Upper lobe of left lung (tissue), 4 donors: ENCODE measurements around the gene TRPM6.

Experiments used
- POLR2A ChIP-seq, 4 donors: fragments of 450-650 bp; IDR thresholded peaks; one replicate each; pipeline ENCODE4 v1.5.1; 2016 to 2017; ENCODE audit warnings: antibody characterized with exemption in 4 of 4, mild to moderate bottlenecking in 2 of 4
- TF ChIP-seq, protein P1 (sequence below), 6 experiments: fragments of 450-650 bp in 4 of 6; fragments of 200-600 bp in 2 of 6; sonication (generic) in 2 of 6; IDR thresholded peaks; one replicate each; pipeline ENCODE4 v1.5.1; 2016 to 2019; ENCODE audit warnings: antibody characterized with exemption in 6 of 6

DNA sequence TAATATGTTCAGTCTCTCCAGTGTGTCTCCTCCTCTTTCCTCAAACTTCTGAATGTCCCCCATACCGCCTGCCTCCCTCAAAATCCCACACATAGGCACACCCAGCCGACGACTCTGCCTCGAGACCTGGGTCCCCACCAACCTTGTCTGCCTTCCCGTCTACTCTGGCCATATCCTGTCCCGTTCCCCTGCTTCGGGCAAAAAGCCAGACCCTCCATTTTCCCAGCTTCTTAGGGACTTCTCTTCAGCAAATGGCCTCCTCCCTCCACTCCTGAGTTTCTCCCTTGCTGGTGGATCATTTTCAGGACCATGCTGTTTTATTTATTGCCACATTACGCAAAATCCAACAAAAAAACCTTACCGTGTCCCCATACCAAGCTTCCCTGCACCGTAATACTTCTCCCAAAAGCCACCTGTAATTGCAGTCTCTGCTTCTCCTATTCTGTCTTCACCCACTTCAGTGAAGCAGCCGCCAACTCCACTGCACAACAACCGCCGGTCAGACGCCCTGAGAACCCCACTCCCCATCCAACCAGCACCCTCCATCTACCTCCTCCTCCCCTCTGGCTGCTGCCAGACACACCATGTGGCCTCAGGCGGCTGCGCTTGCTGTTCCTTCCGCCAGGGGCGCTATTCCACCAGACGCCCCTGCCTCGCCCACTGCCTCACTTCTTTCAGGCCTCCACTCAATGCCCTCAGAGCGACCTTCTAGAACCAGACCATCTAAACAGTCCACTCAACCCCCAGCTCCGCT, 117.0 kb downstream of the TRPM6 start:
- TF ChIP-seq, protein P1, sequence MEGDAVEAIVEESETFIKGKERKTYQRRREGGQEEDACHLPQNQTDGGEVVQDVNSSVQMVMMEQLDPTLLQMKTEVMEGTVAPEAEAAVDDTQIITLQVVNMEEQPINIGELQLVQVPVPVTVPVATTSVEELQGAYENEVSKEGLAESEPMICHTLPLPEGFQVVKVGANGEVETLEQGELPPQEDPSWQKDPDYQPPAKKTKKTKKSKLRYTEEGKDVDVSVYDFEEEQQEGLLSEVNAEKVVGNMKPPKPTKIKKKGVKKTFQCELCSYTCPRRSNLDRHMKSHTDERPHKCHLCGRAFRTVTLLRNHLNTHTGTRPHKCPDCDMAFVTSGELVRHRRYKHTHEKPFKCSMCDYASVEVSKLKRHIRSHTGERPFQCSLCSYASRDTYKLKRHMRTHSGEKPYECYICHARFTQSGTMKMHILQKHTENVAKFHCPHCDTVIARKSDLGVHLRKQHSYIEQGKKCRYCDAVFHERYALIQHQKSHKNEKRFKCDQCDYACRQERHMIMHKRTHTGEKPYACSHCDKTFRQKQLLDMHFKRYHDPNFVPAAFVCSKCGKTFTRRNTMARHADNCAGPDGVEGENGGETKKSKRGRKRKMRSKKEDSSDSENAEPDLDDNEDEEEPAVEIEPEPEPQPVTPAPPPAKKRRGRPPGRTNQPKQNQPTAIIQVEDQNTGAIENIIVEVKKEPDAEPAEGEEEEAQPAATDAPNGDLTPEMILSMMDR (IDR thresholded peaks at IDR 0.05): peak in 5 of 6 experiments; percentile 19 to 49 (median 29)
- no peak for TF ChIP-seq POLR2A (IDR thresholded peaks at IDR 0.05)
